SK-N-MC (cell line): ENCODE data around the gene RPS23.

Experiments
- EZH2 ChIP-seq: fragments of 200-600 bp; sonication (generic); IDR thresholded peaks from one replicate; pipeline ENCODE4 v1.6.1; 2017; ENCODE audit warnings: antibody characterized with exemption
- FOXP2 ChIP-seq: optimal IDR thresholded peaks from 2 replicates; pipeline ENCODE3; 2011; ENCODE audit warnings: mild to moderate bottlenecking, moderate library complexity; ENCODE audit not compliant: insufficient read depth; ENCODE audit errors: extremely low read length, control extremely low read depth

DNA sequence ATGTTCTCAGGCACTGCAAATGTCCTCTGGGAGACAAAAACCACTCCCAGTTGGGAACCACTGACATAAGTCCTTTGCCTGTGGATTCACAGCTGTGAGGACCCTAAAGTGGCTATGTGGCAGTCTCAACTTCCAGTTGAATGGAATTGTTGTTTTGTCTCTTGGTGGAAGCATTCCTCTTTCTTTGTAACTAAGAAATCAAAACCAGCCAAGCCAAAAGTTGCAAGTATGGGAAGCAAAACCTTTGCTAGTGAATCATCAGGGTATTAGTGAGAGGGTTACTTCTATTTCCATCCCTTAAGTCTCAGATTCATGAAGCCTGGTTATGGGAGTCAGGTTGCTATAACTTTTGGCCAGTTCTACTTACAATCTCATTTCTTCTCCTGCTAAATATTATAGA lies 49.8 kb upstream of the RPS23 start:
- TF ChIP-seq FOXP2: no peak
- TF ChIP-seq EZH2: no peak
